RWPE2 (cell line): ENCODE data around the gene P2RX4.

ENCODE experiments used
- ATAC-seq: fragments of 200-7000 bp; cut with Tn5 transposase; 3 replicates; pipeline ENCODE4 v1.9.1; 2021; ENCODE audit warnings: low read depth
- DNase-seq: peaks from one replicate; pipeline ENCODE4 v3.0.0-alpha.2; 2020; ENCODE audit warnings: low spot score
- H3K27ac ChIP-seq: fragments of 450-650 bp; 2 replicates; pipeline ENCODE4 v1.5.1; 2017; ENCODE audit warnings: mild to moderate bottlenecking; ENCODE audit not compliant: poor library complexity, severe bottlenecking
- H3K27me3 ChIP-seq: fragments of 250-450 bp; sonication (Bioruptor Pico); 2 replicates; pipeline ENCODE4 v1.5.1; 2021; ENCODE audit warnings: mild to moderate bottlenecking, moderate library complexity; ENCODE audit not compliant: insufficient read depth, poor library complexity, severe bottlenecking
- H3K36me3 ChIP-seq: fragments of 250-450 bp; sonication (Bioruptor Pico); 2 replicates; pipeline ENCODE4 v1.5.1; 2020; ENCODE audit warnings: low read depth, mild to moderate bottlenecking, moderate library complexity
- H3K4me1 ChIP-seq: fragments of 250-450 bp; sonication (Bioruptor Pico); 2 replicates; pipeline ENCODE4 v1.5.1; 2021; ENCODE audit warnings: mild to moderate bottlenecking, moderate library complexity; ENCODE audit not compliant: insufficient read depth, poor library complexity, severe bottlenecking
- H3K4me3 ChIP-seq: fragments of 250-450 bp; sonication (Bioruptor Pico); 2 replicates; pipeline ENCODE4 v1.5.1; 2021; ENCODE audit warnings: mild to moderate bottlenecking, moderate library complexity; ENCODE audit not compliant: severe bottlenecking
- H3K9me3 ChIP-seq: fragments of 250-450 bp; sonication (Bioruptor Pico); 2 replicates; pipeline ENCODE4 v1.5.1; 2021; ENCODE audit warnings: mild to moderate bottlenecking, moderate library complexity; ENCODE audit not compliant: severe bottlenecking
- TF ChIP-seq, protein P1 (sequence below): fragments of 450-650 bp; IDR thresholded peaks from one replicate; pipeline ENCODE4 v1.5.1; 2017; ENCODE audit warnings: mild to moderate bottlenecking, moderate library complexity; ENCODE audit not compliant: poor library complexity, severe bottlenecking

P2RX4 gene

DNA sequence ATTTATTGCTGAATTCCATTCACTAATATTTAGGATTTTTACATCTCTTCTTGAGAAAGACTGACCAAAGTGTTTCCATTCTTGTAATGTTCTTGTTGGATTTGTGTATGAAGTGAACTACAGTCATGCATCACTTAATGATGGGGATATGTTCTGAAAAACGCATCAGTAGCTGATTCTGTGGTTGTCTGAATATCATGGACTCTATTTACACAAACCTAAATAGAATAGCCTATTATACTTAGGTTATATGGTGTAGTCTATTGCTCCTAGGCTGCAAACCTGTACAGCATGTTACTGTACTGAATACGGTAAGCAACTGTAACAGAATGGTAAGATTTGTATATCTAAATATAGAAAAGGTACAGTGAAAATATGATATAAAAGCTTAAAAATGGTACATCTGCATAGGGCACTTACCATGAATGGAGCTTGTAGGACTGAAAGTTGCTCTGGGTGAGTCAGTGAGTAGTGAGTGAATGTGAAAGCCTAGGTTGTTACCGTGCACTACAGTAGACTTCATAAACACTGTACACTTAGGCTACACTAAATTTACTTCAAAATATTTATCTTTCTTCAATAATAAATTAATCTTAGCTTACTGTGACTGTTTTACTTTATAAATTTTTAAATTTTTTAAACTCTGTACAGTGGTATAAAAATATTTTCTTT is 27.6 kb upstream of the P2RX4 start:
- Histone ChIP-seq H3K36me3 (no peaks in the 10 kb centered on the region), H3K27ac (no peak overlapping the region), H3K4me3 (no peak overlapping the region), H3K9me3 (no peaks in the 10 kb centered on the region), H3K27me3 (no peaks in the 10 kb centered on the region), H3K4me1 (peaks cover 8% of the 10 kb centered on the region)
- no peak for DNase-seq
- TF ChIP-seq, protein P1, sequence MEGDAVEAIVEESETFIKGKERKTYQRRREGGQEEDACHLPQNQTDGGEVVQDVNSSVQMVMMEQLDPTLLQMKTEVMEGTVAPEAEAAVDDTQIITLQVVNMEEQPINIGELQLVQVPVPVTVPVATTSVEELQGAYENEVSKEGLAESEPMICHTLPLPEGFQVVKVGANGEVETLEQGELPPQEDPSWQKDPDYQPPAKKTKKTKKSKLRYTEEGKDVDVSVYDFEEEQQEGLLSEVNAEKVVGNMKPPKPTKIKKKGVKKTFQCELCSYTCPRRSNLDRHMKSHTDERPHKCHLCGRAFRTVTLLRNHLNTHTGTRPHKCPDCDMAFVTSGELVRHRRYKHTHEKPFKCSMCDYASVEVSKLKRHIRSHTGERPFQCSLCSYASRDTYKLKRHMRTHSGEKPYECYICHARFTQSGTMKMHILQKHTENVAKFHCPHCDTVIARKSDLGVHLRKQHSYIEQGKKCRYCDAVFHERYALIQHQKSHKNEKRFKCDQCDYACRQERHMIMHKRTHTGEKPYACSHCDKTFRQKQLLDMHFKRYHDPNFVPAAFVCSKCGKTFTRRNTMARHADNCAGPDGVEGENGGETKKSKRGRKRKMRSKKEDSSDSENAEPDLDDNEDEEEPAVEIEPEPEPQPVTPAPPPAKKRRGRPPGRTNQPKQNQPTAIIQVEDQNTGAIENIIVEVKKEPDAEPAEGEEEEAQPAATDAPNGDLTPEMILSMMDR = no peak
- ATAC-seq = no peak

DNA sequence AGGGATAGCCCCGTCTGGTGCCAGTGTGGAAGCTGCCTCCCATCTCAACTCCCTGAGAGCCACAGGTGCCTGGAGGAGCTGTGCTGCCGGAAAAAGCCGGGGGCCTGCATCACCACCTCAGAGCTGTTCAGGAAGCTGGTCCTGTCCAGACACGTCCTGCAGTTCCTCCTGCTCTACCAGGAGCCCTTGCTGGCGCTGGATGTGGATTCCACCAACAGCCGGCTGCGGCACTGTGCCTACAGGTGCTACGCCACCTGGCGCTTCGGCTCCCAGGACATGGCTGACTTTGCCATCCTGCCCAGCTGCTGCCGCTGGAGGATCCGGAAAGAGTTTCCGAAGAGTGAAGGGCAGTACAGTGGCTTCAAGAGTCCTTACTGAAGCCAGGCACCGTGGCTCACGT is 25.5 kb upstream of the P2RX4 start:
- TF ChIP-seq, protein P1 = peak; percentile 60
- H3K9me3 ChIP-seq = no peaks in the 10 kb centered on the region
- no peaks in the 10 kb centered on the region for H3K36me3 ChIP-seq
- peak; percentile 94 for DNase-seq
- no peaks in the 10 kb centered on the region for H3K27me3 ChIP-seq
- H3K4me3 ChIP-seq = no peak overlapping the region
- H3K27ac ChIP-seq = no peak overlapping the region
- peak; percentile 100 for ATAC-seq
- peaks cover 8% of the 10 kb centered on the region for H3K4me1 ChIP-seq

DNA sequence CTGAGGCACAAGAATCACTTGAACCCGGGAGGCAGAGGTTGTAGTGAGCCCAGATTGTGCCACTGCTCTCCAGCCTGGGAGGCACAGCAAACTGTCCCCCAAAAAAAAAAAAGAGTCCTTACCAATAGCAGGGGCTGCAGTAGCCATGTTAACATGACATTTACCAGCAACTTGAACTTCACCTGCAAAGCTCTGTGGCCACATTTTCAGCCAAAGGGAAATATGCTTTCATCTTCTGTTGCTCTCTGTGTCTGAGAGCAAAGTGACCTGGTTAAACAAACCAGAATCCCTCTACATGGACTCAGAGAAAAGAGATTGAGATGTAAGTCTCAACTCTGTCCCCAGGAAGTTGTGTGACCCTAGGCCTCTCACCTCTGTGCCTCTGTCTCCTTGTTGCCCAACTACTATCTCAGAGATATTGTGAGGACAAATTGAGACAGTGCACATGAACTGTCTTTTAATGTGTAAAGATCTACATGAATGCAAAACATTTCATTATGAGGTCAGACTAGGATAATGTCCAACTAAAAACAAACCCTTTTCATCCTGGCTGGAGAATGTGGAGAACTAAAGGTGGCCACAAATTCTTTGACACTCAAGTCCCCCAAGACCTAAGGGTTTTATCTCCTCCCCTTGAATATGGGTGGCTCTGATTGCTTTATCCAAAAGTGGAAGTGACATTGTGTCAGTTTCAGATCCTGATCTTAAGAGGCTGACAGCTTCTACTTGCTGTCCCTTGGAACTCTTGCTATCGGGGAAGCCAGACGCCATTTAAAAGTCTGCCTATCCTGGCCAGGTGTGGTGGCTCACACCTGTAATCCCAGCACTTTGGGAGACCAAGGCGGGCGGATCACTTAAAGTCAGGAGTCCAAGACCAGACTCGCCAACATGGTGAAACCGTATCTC is 24.7 kb upstream of the P2RX4 start:
- Histone ChIP-seq H3K9me3 (no peaks in the 10 kb centered on the region), H3K36me3 (no peaks in the 10 kb centered on the region), H3K27me3 (no peaks in the 10 kb centered on the region), H3K4me1 (peaks cover 8% of the 10 kb centered on the region), H3K4me3 (no peak overlapping the region), H3K27ac (no peak overlapping the region)
- DNase-seq (no peak), ATAC-seq (no peak)
- TF ChIP-seq, protein P1 = no peak

DNA sequence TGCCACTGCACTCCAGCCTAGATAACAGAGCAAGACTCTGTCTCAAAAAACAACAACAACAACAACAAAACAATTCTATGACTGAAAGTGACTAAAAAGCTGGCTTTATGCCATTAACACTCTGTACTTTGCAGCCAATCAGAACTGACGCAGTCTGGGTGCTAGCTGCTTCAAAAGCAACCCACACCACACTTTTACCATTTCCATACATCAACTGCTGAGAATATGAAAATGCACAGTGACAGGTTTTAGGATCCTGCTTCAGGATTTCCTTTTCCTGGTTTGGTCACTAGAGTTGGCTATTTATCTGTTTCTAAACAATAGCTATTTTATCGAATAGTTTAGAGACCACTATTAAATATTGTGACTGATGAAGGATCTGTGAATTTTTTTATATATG is 23.1 kb upstream of the P2RX4 start:
- TF ChIP-seq, protein P1 = no peak
- Histone ChIP-seq H3K4me1 (peaks cover 14% of the 10 kb centered on the region), H3K9me3 (no peaks in the 10 kb centered on the region), H3K27ac (no peak overlapping the region), H3K36me3 (no peaks in the 10 kb centered on the region), H3K27me3 (no peaks in the 10 kb centered on the region), H3K4me3 (no peak overlapping the region)
- no peak for DNase-seq
- ATAC-seq = no peak
